HG02610 (cell line): ENCODE results near the gene LIMS2.

Experiments
- ATAC-seq: cut with Tn5 transposase; IDR thresholded peaks from one replicate; pipeline ENCODE4 v1.9.1; 2021; ENCODE audit warnings: mild to moderate bottlenecking, moderate library complexity; ENCODE audit not compliant: unreplicated experiment

Gene LIMS2

GRCh38 chr2:127675331-127676261, at the start of gene LIMS2:
LIMS2 (minus strand) TSS chr2:127675530; CDS start chr2:127675024, 506 bp downstream.
- no peak for ATAC-seq

- no peak for ATAC-seq
Observed at GRCh38 chr2:127722807-127723206, 47.5 kb upstream of the LIMS2 start.

- ATAC-seq = no peak
Observed at GRCh38 chr2:127721978-127722355, 46.6 kb upstream of the LIMS2 start.

- no peak for ATAC-seq
Observed at GRCh38 chr2:127721311-127721977, 46.1 kb upstream of the LIMS2 start.

- no peak for ATAC-seq
Observed at GRCh38 chr2:127719301-127720218, 44.2 kb upstream of the LIMS2 start.

GRCh38 chr2:127718271-127718670, 42.9 kb upstream of the LIMS2 start:
- no peak for ATAC-seq

- ATAC-seq = no peak
Observed at GRCh38 chr2:127715778-127716449, 40.6 kb upstream of the LIMS2 start.

- ATAC-seq = no peak
Observed at GRCh38 chr2:127713562-127713961, 38.2 kb upstream of the LIMS2 start.

- ATAC-seq = no peak
Observed at GRCh38 chr2:127712999-127713398, 37.7 kb upstream of the LIMS2 start.

GRCh38 chr2:127709336-127709735, 34.0 kb upstream of the LIMS2 start:
- no peak for ATAC-seq

- ATAC-seq = no peak
Observed at GRCh38 chr2:127707890-127708648, 32.7 kb upstream of the LIMS2 start.

GRCh38 chr2:127706215-127706990, 31.1 kb upstream of the LIMS2 start:
- ATAC-seq = no peak

- ATAC-seq = no peak
Observed at GRCh38 chr2:127705391-127706065, 30.2 kb upstream of the LIMS2 start.

- ATAC-seq = no peak
Observed at GRCh38 chr2:127704641-127705390, 29.5 kb upstream of the LIMS2 start.

GRCh38 chr2:127703282-127703681, 28.0 kb upstream of the LIMS2 start:
- no peak for ATAC-seq

- no peak for ATAC-seq
Observed at GRCh38 chr2:127702395-127703009, 27.2 kb upstream of the LIMS2 start.

GRCh38 chr2:127701651-127702394, 26.5 kb upstream of the LIMS2 start:
- peak; percentile 69 for ATAC-seq
